ENCODE measurements around the gene ARHGAP26.
"Not testable (repeated sequence)": the region's sequence is repeated elsewhere in the genome, so short reads cannot be mapped to it uniquely, and the experiment has no call there.

The ARHGAP26 gene

GRCh38 chr5:143083006-143083405 lies 312.8 kb downstream of the ARHGAP26 start:
- DNase-seq (ENCODE audit: low read depth, low spot score) = no peak

- no peak for DNase-seq (ENCODE audit: low read depth, low spot score)
Measured at GRCh38 chr5:143084407-143084806, 314.2 kb downstream of the ARHGAP26 start.

DNA sequence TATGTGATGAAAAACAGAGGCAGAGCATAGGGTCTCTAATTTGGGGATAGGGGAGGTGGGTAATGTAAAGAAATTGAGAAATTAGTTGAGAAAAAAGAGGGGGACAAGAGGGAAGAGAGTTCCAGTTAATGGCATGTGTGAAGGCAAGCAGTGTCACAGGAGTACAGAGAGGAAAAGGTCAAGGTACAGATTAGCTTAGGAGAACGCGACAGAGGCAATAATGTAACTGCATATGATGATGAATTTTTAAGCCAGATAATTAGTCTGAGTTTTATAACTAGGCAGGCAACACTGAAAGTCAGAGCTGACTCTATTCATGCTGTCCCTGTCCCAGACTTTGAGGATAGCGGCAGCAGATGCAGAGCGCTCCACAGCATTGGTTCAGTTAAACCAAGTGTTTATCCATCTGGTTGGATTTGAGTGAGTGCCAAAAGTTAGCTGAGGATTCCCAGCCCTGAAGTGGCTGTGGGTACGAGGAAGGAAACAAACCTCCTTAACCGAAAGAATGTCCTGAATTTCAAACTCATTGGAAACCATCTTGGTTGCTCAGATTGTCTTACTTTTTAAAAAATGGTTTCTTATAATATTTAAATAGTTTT lies 315.2 kb downstream of the ARHGAP26 start:
- DNase-seq (ENCODE audit: low read depth, low spot score) = no peak

- DNase-seq (ENCODE audit: low read depth, low spot score) = no peak
Measured at GRCh38 chr5:143086546-143086907, 316.4 kb downstream of the ARHGAP26 start.

DNA sequence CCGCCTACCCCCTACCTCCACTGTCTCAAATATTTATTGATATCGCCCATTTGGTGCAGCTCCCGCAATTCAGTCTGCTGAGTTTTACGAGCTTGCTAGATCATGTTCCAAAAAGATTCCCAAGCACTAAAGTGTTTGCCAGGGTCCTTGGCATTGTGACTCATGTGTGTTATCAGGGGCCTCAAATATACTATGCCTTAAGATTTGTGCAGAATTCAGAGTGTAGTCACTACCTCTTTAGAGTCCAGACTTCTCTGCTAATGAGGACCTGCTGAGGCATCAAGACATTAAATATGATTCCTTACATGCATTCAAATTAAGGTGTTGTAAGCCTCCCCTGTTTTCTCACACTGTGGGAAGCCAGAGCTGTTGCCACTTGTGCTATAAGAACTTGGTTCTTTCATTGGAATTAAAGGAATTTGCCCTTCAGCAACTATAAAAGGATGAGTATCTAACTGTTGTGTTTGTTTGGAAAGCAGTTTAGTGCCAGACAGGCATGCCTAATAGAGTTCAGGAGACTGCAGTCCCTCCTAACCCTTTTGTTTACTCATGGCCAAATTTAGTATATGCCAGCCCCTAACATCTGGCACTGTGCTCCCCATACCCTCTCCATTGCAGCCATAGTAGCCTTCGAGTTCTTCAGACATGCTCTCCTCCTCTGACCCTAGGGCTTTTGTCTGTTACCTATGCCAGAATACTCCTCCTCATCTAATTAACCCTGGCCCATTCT lies 316.9 kb downstream of the ARHGAP26 start:
- no peak for DNase-seq (ENCODE audit: low read depth, low spot score)

DNA sequence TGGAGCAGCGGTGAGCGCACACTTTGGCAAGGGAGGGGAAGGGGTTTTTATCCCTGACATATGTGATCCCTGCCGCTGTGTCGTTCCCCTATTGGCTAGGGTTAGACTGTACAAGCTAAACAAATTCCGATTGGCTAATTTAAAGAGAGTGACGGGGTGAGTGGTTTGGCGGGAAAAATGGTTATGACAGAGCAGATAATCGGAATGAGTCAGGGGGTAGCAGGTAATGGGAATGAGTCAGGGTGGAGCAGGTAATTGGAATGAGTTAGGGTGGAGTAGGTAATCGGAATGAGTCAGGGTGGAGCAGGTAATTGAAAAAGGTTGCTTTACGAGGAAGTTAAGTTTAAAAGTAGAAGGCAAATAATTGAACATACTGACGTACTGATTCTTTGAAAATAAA lies 318.5 kb downstream of the ARHGAP26 start:
- DNase-seq (ENCODE audit: low read depth, low spot score) = not testable (repeated sequence)

DNA sequence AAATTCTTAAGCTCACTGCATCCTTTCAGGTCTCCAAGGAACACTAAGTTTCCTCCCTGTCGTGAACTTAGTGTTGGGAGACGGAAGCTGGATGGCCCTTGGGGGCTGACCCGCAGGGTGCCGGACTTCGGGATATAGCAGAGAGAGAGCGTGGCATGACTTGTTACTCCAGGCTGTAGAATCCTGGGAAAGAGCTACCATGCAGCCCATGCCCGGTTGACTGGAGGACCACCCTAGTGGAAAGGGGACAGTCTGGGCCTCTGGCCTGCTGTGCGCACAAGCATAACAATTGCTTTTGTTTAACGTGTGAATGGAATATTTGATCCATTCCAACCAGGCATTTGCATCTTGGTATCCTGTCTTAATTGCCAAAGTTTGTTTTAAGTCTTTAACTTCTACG lies 319.9 kb downstream of the ARHGAP26 start:
- DNase-seq (ENCODE audit: low read depth, low spot score) = not testable (repeated sequence)

DNA sequence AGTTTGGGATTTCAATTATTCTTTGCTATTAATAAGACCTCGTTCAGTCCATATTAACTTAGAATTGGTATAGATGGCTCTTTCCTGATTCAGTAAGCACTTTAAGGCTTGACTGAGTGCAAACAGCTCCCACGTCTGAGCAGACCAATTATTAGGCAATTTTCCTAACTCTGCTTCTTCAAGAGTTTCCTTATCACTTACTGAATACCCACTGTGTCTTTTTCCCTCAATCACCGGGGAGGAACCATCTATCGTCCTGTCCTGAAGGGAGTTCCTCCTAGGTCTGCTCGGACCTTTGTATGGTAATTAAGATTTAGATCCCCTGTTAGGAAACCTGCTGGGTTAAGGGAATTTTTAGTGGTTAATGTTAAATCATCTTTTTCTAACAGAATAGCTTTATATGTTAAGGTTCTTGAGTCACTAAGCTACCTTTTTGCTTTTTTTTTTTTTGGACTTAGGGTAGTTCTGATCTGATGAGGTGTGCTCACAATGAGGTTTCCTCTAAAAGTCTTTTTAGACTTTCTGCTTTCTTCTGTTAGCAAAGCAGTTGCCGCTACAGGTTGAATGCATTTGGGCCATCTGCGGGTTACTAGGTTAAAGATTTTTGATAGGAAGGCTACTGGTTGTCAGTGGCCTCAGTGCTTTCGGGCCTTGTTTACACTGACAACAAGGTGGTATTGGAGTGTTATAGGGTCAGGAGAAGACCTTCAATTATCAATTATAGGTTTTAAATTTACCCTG lies 322.7 kb downstream of the ARHGAP26 start:
- DNase-seq (ENCODE audit: low read depth, low spot score) = not testable (repeated sequence)

DNA sequence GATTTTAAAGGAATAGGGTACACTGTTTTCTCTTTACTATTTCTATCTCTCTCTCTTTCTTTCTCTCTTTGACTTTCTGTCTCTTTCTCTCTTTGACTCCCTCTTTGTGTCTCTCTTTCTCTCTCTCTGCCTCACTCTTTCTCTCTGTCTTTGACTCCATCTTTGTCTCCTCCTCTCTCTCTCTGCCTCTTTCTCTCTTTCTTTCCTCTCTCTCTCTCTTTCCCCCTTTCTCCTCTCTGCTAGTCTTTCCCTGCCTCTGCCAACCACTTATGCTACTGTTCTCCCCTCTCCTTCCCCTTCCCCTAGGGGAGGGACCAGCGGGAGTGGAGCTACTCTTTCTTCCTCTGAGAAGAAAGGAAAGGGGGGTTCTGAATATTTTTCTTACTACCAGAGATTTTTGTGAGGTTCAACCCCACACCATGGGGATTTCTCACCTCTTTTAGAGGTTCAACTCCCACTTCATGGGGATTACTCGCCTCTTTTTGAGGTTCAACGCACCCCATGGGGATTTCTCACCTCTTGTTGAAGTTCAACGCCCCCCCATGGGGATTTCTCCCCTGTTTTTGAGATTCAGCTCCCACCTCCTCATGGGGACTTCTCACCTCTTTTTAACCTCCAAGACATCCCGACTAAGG lies 323.4 kb downstream of the ARHGAP26 start:
- no peak for DNase-seq (ENCODE audit: low read depth, low spot score)

- no peak for DNase-seq (ENCODE audit: low read depth, low spot score)
Measured at GRCh38 chr5:143094087-143094521, 323.9 kb downstream of the ARHGAP26 start.

GRCh38 chr5:143094608-143095007 lies 324.4 kb downstream of the ARHGAP26 start:
- not testable (repeated sequence) for DNase-seq (ENCODE audit: low read depth, low spot score)

DNA sequence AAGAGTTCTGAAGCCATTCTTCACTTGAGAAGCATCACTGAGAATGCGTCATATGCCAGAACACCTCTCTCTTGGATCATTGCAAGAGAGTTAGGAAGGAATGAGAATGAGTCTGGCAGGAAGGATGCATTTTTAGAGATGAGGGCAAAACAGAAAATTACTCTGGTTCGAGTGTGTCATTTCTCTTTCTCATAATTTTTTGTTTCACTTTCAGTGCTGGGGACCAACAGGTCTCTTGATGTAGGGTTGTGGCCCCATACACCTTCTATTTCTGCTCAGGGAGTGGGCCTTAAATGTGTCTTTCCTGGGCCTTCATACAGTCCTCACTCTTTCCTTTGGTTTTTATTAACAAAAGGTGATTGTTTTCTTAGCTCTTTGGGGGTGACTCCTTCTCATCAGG lies 330.9 kb downstream of the ARHGAP26 start:
- no peak for DNase-seq (ENCODE audit: low read depth, low spot score)

GRCh38 chr5:143101725-143102386 lies 331.7 kb downstream of the ARHGAP26 start:
- no peak for DNase-seq (ENCODE audit: low read depth, low spot score)

GRCh38 chr5:143102411-143102810 lies 332.2 kb downstream of the ARHGAP26 start:
- DNase-seq (ENCODE audit: low read depth, low spot score) = no peak

GRCh38 chr5:143105216-143105905 lies 335.2 kb downstream of the ARHGAP26 start:
- DNase-seq (ENCODE audit: low read depth, low spot score) = no peak

DNA sequence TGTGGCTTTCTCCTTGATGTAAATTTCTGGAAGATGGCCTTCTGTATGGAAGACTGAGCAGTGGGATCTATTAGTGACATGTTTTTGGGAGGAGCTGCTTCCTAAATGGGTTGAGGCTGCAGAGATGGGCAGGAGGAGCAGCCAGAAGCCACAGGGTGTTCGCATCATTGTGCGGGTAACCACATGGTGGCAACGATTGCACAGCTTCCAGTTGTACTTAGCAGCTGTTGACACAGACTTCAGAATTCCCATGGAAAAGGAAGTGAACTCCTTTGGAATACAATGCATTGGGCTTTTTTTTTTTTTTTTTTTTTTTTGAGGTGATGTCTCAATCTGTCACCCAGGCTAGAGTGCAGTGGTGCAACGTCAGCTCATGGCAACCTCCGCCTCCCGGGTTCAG lies 336.0 kb downstream of the ARHGAP26 start:
- DNase-seq (ENCODE audit: low read depth, low spot score) = no peak

- DNase-seq (ENCODE audit: low read depth, low spot score) = no peak
Measured at GRCh38 chr5:143108498-143109128, 338.4 kb downstream of the ARHGAP26 start.

DNA sequence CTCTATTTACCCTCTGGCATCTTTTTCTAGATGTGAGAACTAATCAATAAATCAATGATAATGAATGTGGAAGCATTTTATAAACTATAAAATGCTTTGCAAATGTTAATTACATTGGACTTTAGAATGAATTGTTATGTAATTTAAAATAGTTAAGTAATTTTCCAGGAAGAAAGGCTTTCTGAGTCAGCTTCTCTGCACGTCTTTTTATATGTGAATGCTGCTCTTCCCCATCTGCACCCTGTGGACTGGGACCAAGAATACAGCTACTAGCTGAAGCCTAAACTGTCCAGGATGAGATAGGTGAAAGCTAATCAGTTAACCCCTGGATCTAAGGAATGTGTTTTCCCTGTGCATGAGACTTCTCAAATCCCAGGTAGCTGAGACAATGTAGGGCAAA lies 340.4 kb downstream of the ARHGAP26 start:
- no peak for DNase-seq (ENCODE audit: low read depth, low spot score)

GRCh38 chr5:143111799-143112198 lies 341.6 kb downstream of the ARHGAP26 start:
- no peak for DNase-seq (ENCODE audit: low read depth, low spot score)

- DNase-seq (ENCODE audit: low read depth, low spot score) = no peak
Measured at GRCh38 chr5:143113461-143113860, 343.3 kb downstream of the ARHGAP26 start.

GRCh38 chr5:143114481-143114880 lies 344.3 kb downstream of the ARHGAP26 start:
- no peak for DNase-seq (ENCODE audit: low read depth, low spot score)
